Stimulated activated CD8-positive, alpha-beta memory T cell treated with anti-CD3 and anti-CD28 coated beads, Interleukin-12 subunit alpha, Interleukin-12 subunit beta, amount 100 ng/mL, for 4 hours (primary cell): ENCODE measurements around the gene MCTP2.
"Not testable (repeated sequence)": the region's sequence is repeated elsewhere in the genome, so short reads cannot be mapped to it uniquely, and the experiment has no call there.

ENCODE experiments used
- DNase-seq: peaks from one replicate; pipeline ENCODE4 v3.0.0-alpha.2; 2020; ENCODE audit warnings: low read depth

The MCTP2 gene

GRCh38 chr15:94456226-94456625 is 224.9 kb downstream of the MCTP2 start:
- no peak for DNase-seq

- DNase-seq, result no peak
Observed at GRCh38 chr15:94457661-94458060, 226.3 kb downstream of the MCTP2 start.

- no peak for DNase-seq
Observed at GRCh38 chr15:94460624-94461023, 229.3 kb downstream of the MCTP2 start.

- no peak for DNase-seq
Observed at GRCh38 chr15:94467034-94467433, 235.7 kb downstream of the MCTP2 start.

- DNase-seq, result no peak
Observed at GRCh38 chr15:94470492-94470891, 239.1 kb downstream of the MCTP2 start.

- DNase-seq, result no peak
Observed at GRCh38 chr15:94476686-94477085, 245.3 kb downstream of the MCTP2 start.

GRCh38 chr15:94477913-94478553 is 246.7 kb downstream of the MCTP2 start:
- DNase-seq, result no peak

- DNase-seq, result no peak
Observed at GRCh38 chr15:94478763-94479162, 247.4 kb downstream of the MCTP2 start.

- DNase-seq, result no peak
Observed at GRCh38 chr15:94480289-94480834, 249.0 kb downstream of the MCTP2 start.

GRCh38 chr15:94485148-94485719 is 253.9 kb downstream of the MCTP2 start:
- no peak for DNase-seq

- no peak for DNase-seq
Observed at GRCh38 chr15:94487635-94488034, 256.3 kb downstream of the MCTP2 start.

- no peak for DNase-seq
Observed at GRCh38 chr15:94493176-94493575, 261.8 kb downstream of the MCTP2 start.

GRCh38 chr15:94493586-94493985 is 262.2 kb downstream of the MCTP2 start:
- DNase-seq, result not testable (repeated sequence)

GRCh38 chr15:94494732-94495131 is 263.4 kb downstream of the MCTP2 start:
- no peak for DNase-seq

GRCh38 chr15:94503293-94503692 is 271.9 kb downstream of the MCTP2 start:
- DNase-seq, result no peak

GRCh38 chr15:94509259-94509658 is 277.9 kb downstream of the MCTP2 start:
- no peak for DNase-seq

- no peak for DNase-seq
Observed at GRCh38 chr15:94522125-94522524, 290.8 kb downstream of the MCTP2 start.

- no peak for DNase-seq
Observed at GRCh38 chr15:94523873-94524272, 292.5 kb downstream of the MCTP2 start.

GRCh38 chr15:94524565-94524964 is 293.2 kb downstream of the MCTP2 start:
- no peak for DNase-seq

- no peak for DNase-seq
Observed at GRCh38 chr15:94526071-94526689, 294.8 kb downstream of the MCTP2 start.

GRCh38 chr15:94532226-94532625 is 300.9 kb downstream of the MCTP2 start:
- no peak for DNase-seq
